PC-9 (cell line): ENCODE measurements around the gene ARHGAP26. TPM values are rescaled to one million over a fixed set of nuclear protein-coding genes. Genes with fewer than 3 reads are reported as not detected.

Experiments used
- BruUV-seq: library from RNA; stranded (reverse); fragments of 400-500 nt; replicated peaks from 2 replicates; lab custom pipeline; 2021; lab: Mats Ljungman, UMichigan
- CTCF ChIA-PET: fragments of 300-600 bp; sonication (Branson Sonifier 250); formaldehyde crosslinking; loops from one replicate; lab custom pipeline; 2022; ENCODE audit warnings: antibody characterized with exemption; lab: Charles Lee
- POLR2A ChIA-PET: fragments of 300-600 bp; sonication (Branson Sonifier 250); formaldehyde crosslinking; loops from one replicate; lab custom pipeline; 2022; ENCODE audit warnings: antibody characterized with exemption; ENCODE audit not compliant: unreplicated experiment; lab: Charles Lee
- DNase-seq, 2 experiments: peaks; one replicate each; pipeline versions ENCODE4 v3.0.0 to v3.0.0-alpha.2; 2015 to 2022; ENCODE audit warnings: mixed read lengths in 1 of 2
- H2AFZ ChIP-seq: fragments of 200-600 bp; sonication (generic); 2 replicates; pipeline ENCODE4 v1.8.1; 2017; ENCODE audit warnings: antibody characterized with exemption
- H3F3A ChIP-seq: fragments of 200-600 bp; sonication (generic); 2 replicates; pipeline ENCODE4 v1.8.1; 2017; ENCODE audit warnings: antibody characterized with exemption, mild to moderate bottlenecking, low read depth; ENCODE audit not compliant: insufficient read depth
- H3K27ac ChIP-seq: fragments of 200-600 bp; sonication (generic); 2 replicates; pipeline ENCODE4 v1.6.1; 2016; ENCODE audit warnings: mixed run types
- H3K27me3 ChIP-seq: fragments of 200-600 bp; sonication (generic); 2 replicates; pipeline ENCODE4 v1.6.1; 2016; ENCODE audit warnings: low read depth, mixed run types; ENCODE audit not compliant: insufficient read depth
- H3K36me3 ChIP-seq: fragments of 200-600 bp; sonication (generic); 2 replicates; pipeline ENCODE4 v1.6.1; 2016; ENCODE audit warnings: low read depth, mixed run types
- H3K4me1 ChIP-seq: fragments of 200-600 bp; sonication (generic); replicated peaks from 2 replicates; pipeline ENCODE4 v1.6.1; 2016; ENCODE audit warnings: mixed run types; ENCODE audit not compliant: insufficient read depth
- H3K4me2 ChIP-seq: fragments of 200-600 bp; sonication (generic); 2 replicates; pipeline ENCODE4 v1.6.1; 2017; ENCODE audit warnings: mixed run types
- H3K4me3 ChIP-seq: fragments of 200-600 bp; sonication (generic); 2 replicates; pipeline ENCODE4 v1.6.1; 2016; ENCODE audit warnings: mixed run types
- H3K79me2 ChIP-seq: fragments of 200-600 bp; sonication (generic); 2 replicates; pipeline ENCODE4 v1.6.1; 2017; ENCODE audit warnings: low read depth, mixed run types
- H3K9me2 ChIP-seq: fragments of 200-600 bp; sonication (generic); 2 replicates; pipeline ENCODE4 v1.8.1; 2017; ENCODE audit warnings: mild to moderate bottlenecking; ENCODE audit not compliant: insufficient read depth
- H3K9me3 ChIP-seq: fragments of 200-600 bp; sonication (generic); 2 replicates; pipeline ENCODE4 v1.8.1; 2016; ENCODE audit warnings: low read depth; ENCODE audit not compliant: insufficient read depth
- H4K20me1 ChIP-seq: fragments of 200-600 bp; sonication (generic); 2 replicates; pipeline ENCODE4 v1.8.1; 2017; ENCODE audit not compliant: insufficient read depth
- EZH2 ChIP-seq: fragments of 200-600 bp; sonication (generic); IDR thresholded peaks from 2 replicates; pipeline ENCODE4 v1.8.0; 2017; ENCODE audit warnings: antibody characterized with exemption, low read depth
- intact Hi-C: fragments of 100-400 bp; cut with micrococcal nuclease; formaldehyde crosslinking; loops from one replicate; pipeline ENCODE4 v1.10.0; 2022; ENCODE audit not compliant: unreplicated experiment
- total RNA-seq: library from RNA; stranded (reverse); gene quantifications from 2 replicates; pipeline ENCODE4 v1.2.3, GENCODE V29; 2021
- TF ChIP-seq, protein P1 (sequence below): fragments of 200-600 bp; sonication (generic); conservative IDR thresholded peaks from 2 replicates; pipeline ENCODE4 v1.6.1; 2017; ENCODE audit warnings: mixed run types, antibody characterized with exemption, mild to moderate bottlenecking, moderate library complexity

Gene ARHGAP26
- total RNA-seq, 1 experiment from 2014 or later: 29.7 TPM

GRCh38 chr5:143172739-143173138 lies 402.6 kb downstream of the ARHGAP26 start:
- Histone ChIP-seq H3F3A (no peaks in the 10 kb centered on the region), H3K9me2 (no peaks in the 10 kb centered on the region), H3K36me3 (0 out of 2 replicates have a peak, but pooled peaks cover 4% of the 10 kb centered on the region), H3K27ac (no peak overlapping the region), H3K4me2 (no peak overlapping the region), H3K4me1 (no peaks in the 10 kb centered on the region), H2AFZ (no peak overlapping the region), H3K9me3 (no peaks in the 10 kb centered on the region), H4K20me1 (no peaks in the 10 kb centered on the region), H3K4me3 (no peak overlapping the region), H3K79me2 (no peaks in the 10 kb centered on the region), H3K27me3 (no peaks in the 10 kb centered on the region)
- ChIA-PET CTCF (no interaction called here), POLR2A (no interaction called here)
- TF ChIP-seq EZH2: no peak
- TF ChIP-seq, protein P1, sequence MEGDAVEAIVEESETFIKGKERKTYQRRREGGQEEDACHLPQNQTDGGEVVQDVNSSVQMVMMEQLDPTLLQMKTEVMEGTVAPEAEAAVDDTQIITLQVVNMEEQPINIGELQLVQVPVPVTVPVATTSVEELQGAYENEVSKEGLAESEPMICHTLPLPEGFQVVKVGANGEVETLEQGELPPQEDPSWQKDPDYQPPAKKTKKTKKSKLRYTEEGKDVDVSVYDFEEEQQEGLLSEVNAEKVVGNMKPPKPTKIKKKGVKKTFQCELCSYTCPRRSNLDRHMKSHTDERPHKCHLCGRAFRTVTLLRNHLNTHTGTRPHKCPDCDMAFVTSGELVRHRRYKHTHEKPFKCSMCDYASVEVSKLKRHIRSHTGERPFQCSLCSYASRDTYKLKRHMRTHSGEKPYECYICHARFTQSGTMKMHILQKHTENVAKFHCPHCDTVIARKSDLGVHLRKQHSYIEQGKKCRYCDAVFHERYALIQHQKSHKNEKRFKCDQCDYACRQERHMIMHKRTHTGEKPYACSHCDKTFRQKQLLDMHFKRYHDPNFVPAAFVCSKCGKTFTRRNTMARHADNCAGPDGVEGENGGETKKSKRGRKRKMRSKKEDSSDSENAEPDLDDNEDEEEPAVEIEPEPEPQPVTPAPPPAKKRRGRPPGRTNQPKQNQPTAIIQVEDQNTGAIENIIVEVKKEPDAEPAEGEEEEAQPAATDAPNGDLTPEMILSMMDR: no peak
- intact Hi-C loops: loop anchor here (10.0 kb wide), 1 partner anchor 232 kb away; the partner anchor contains the start of gene NR3C1
- no peak for DNase-seq
- BruUV-seq: no TSS peak

- ChIA-PET CTCF (no interaction called here), POLR2A (no interaction called here)
- no peaks in the 10 kb centered on the region for H3F3A ChIP-seq
- H3K4me2 ChIP-seq: no peak overlapping the region
- no peak for DNase-seq
- no peaks in the 10 kb centered on the region for H3K79me2 ChIP-seq
- no peaks in the 10 kb centered on the region for H3K9me2 ChIP-seq
- H3K9me3 ChIP-seq: no peaks in the 10 kb centered on the region
- no peak overlapping the region for H3K27ac ChIP-seq
- no peak overlapping the region for H2AFZ ChIP-seq
- no TSS peak for BruUV-seq
- no peaks in the 10 kb centered on the region for H3K36me3 ChIP-seq
- no peak overlapping the region for H3K4me3 ChIP-seq
- TF ChIP-seq EZH2: no peak
- TF ChIP-seq, protein P1: no peak
- no peaks in the 10 kb centered on the region for H3K4me1 ChIP-seq
- intact Hi-C loops: loop anchor here (10.0 kb wide), 1 partner anchor 231 kb away; the partner anchor contains the start of gene NR3C1
- no peaks in the 10 kb centered on the region for H4K20me1 ChIP-seq
- no peaks in the 10 kb centered on the region for H3K27me3 ChIP-seq
Measured at GRCh38 chr5:143173139-143173889, 403.1 kb downstream of the ARHGAP26 start.

DNA sequence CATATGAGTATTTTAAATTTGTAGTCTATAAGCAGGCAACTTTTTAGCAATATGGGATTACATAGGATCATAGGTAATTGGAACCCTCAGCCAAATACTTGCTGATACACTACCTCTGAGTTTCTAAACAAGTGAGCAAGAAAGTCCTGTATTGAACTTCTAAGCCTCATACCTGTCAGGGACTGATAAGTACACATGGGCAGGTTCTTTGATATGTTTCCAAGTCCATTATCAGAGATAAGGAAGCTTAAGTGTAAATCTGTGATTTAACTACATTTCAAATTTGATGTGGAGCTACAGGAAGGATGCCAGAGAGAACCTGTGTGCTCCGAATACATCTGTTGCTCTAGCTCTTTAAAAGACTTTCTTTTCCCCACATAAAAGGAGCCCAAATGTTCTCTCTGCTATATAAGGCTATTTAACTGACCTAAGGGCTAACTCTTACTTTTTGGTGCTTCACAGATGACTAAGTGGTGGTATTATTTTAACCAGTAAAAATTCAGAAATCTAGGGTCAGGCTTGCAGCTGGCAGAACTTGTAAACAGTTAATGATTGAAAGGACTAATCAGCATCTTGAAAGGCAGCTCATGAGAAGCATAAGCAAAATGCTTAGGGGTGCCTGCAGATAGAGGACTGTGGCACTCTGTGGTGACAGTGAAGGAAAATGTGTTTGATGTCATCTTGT lies 404.7 kb downstream of the ARHGAP26 start:
- no TSS peak for BruUV-seq
- no peak for TF ChIP-seq EZH2
- TF ChIP-seq, protein P1: no peak
- DNase-seq: no peak
- intact Hi-C loops: loop anchor here (10.0 kb wide), 1 partner anchor 230 kb away; the partner anchor contains the start of gene NR3C1
- ChIA-PET POLR2A (no interaction called here), CTCF (no interaction called here)
- H3K4me3 ChIP-seq: no peak overlapping the region
- no peaks in the 10 kb centered on the region for H3K27me3 ChIP-seq
- no peak overlapping the region for H3K27ac ChIP-seq
- H2AFZ ChIP-seq: no peak overlapping the region
- no peaks in the 10 kb centered on the region for H4K20me1 ChIP-seq
- H3K79me2 ChIP-seq: no peaks in the 10 kb centered on the region
- no peaks in the 10 kb centered on the region for H3F3A ChIP-seq
- no peak overlapping the region for H3K4me2 ChIP-seq
- H3K4me1 ChIP-seq: no peaks in the 10 kb centered on the region
- no peaks in the 10 kb centered on the region for H3K9me2 ChIP-seq
- no peaks in the 10 kb centered on the region for H3K36me3 ChIP-seq
- no peaks in the 10 kb centered on the region for H3K9me3 ChIP-seq
